Mucosa of descending colon (tissue), 3 donors: ENCODE data around the gene XDH. TPM values are rescaled to one million over a fixed set of nuclear protein-coding genes. Genes with fewer than 3 reads are reported as not detected.
A peak's percentile ranks its signal among the peaks of the same experiment; 100 is the strongest.

Source experiments
- ATAC-seq: fragments of 200-7000 bp; cut with Tn5 transposase; one replicate; pipeline ENCODE4 v1.9.1; 2020; ENCODE audit warnings: mild to moderate bottlenecking, moderate library complexity
- DNase-seq, 3 donors: peaks; one replicate each; pipeline ENCODE4 v3.0.0-alpha.2; 2020
- H3K36me3 ChIP-seq: fragments of 200-600 bp; one replicate; pipeline ENCODE4 v1.8.0; 2021; ENCODE audit warnings: low read depth, mild to moderate bottlenecking
- H3K4me1 ChIP-seq: fragments of 200-600 bp; one replicate; pipeline ENCODE4 v1.8.0; 2021; ENCODE audit warnings: low read depth, mild to moderate bottlenecking
- H3K4me3 ChIP-seq: fragments of 200-600 bp; one replicate; pipeline ENCODE4 v1.8.0; 2021; ENCODE audit warnings: mild to moderate bottlenecking
- H3K9me3 ChIP-seq: fragments of 200-600 bp; one replicate; pipeline ENCODE4 v1.8.0; 2021; ENCODE audit warnings: mild to moderate bottlenecking
- intact Hi-C, 2 donors: fragments of 100-400 bp; cut with DNase I in 1 of 2; cut with micrococcal nuclease in 1 of 2; formaldehyde crosslinking; loops; one replicate each; pipeline versions ENCODE4 v1.11.0 to v1.11.1; 2022; cut with DNase I, micrococcal nuclease
- long read RNA-seq, 2 donors: library from polyadenylated mRNA; unstranded; transcript quantifications; one replicate each; pipeline ENCODE4 v2.0.0, GENCODE V29; 2019 to 2021
- total RNA-seq, 3 donors: library from RNA; stranded (reverse); fragmentation: NEBNext Ultra II Directional in 2 of 3; extraction: Animal tissue kit (Norgen Biotek cat#: 25700) in 2 of 3; gene quantifications; one replicate each; pipeline versions ENCODE4 v1.2.1 to v1.2.4, GENCODE V29; 2021 to 2023
- TF ChIP-seq, protein P1 (sequence below): fragments of 200-600 bp; IDR thresholded peaks from one replicate; pipeline ENCODE4 v1.8.0; 2022; ENCODE audit warnings: antibody characterized with exemption, mild to moderate bottlenecking
- donor health status: DM: no; HTN: no; CAD: no; lungs with moderate emphysema.
- donor health status: DM: no; HTN: no; CAD: no.
- donor health status: DM: no; HTN: yes; CAD: no.

The XDH gene
- 10 to 100 TPM; 18.4 to 75.4 (median 40.7) TPM for total RNA-seq
- long read RNA-seq, donor 1, full-length matches to known transcripts = 4 of 19 reads
- long read RNA-seq, donor 1, partial matches to known transcripts = 7 of 19 reads
- long read RNA-seq, donor 1, other reads (novel, unspliced or antisense) = 8 of 19 reads
- long read RNA-seq, donor 2, full-length matches to known transcripts = 1 of 10 reads
- long read RNA-seq, donor 2, partial matches to known transcripts = 3 of 10 reads
- long read RNA-seq, donor 2, other reads (novel, unspliced or antisense) = 6 of 10 reads

DNA sequence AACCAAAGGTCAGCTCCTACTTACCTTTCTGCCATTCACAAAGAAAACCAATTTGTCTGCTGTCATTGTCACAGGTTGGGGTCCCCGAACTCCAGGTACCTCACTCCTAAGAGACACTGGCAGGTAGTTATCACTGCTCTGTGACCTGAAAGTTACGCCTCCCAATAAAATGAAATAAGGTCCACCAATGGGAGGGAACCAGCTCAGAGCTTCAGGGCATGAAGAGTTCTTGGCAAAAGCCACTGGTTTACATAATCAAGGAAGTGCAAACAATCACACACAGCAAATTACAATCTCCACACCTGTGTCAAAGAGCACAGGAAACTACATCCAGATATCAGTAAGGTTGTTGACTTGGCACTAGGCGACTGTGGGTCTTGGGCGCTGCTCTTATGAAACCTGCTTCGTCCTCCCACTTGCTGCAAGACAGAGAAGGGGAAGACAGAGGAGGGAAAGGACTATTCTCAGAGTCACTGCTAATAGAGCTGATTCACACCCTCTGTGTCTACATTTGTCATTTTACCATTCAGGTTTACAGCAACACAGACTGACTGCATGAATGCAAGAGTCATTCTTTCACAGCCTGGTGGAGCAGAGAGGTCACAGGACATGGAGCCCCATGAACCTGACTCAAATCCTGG, at the start of gene XDH:
TSS of gene XDH (minus strand) at position 142 of the 641 bp plus-strand sequence. CDS start at position 66, 76 bp downstream.
- Histone ChIP-seq H3K9me3 (peaks cover 4% of the 10 kb centered on the region), H3K4me3 (no peak within 1 kb of the TSS), H3K36me3 (no peaks in the 10 kb centered on the region), H3K4me1 (peaks cover 6% of the 10 kb centered on the region)
- TF ChIP-seq, protein P1, sequence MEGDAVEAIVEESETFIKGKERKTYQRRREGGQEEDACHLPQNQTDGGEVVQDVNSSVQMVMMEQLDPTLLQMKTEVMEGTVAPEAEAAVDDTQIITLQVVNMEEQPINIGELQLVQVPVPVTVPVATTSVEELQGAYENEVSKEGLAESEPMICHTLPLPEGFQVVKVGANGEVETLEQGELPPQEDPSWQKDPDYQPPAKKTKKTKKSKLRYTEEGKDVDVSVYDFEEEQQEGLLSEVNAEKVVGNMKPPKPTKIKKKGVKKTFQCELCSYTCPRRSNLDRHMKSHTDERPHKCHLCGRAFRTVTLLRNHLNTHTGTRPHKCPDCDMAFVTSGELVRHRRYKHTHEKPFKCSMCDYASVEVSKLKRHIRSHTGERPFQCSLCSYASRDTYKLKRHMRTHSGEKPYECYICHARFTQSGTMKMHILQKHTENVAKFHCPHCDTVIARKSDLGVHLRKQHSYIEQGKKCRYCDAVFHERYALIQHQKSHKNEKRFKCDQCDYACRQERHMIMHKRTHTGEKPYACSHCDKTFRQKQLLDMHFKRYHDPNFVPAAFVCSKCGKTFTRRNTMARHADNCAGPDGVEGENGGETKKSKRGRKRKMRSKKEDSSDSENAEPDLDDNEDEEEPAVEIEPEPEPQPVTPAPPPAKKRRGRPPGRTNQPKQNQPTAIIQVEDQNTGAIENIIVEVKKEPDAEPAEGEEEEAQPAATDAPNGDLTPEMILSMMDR = no peak
- ATAC-seq (peak; percentile 95), DNase-seq (peak; percentile 47 to 72 (median 57))
- intact Hi-C loops = no loop called here

DNA sequence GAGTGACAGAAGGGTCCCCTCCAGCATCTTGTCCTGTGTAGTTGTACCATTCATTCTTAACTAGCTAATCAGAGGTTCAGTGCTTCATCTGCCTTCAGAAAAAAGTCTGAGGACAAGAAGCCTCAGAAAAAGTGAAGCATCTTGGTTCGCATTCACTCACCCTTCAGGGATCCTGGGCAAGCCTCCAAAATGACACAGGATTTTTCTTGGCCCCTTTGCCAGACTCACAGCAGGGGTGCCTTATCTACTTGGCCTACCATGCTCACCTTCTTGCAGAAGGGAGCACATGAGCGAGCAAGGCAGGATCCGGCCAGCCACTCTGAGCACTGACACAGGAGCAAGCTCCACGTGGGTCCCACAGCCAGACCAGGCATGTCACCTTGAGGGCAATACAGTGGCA, 43.1 kb upstream of the XDH start:
- no peak overlapping the region for H3K4me3 ChIP-seq
- intact Hi-C loops = no loop called here

DNA sequence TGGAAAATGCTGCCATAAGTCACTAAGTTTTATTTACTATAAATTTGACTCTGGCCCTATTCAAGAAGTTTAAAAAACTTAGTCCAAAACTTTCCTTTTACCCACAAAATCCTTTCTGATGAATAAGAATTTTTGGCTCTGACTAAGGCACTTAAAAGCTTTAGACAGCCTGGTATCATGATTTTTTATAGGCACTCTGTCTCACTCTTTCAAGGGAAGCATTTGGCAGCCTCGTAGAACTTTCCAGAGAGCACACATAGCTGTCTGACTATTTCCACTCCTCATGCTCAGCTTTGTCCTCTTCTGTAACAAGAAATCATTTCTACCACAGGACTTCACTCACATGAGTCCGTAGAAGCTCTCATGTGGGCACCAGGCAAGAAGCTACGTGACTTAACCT, 32.3 kb upstream of the XDH start:
- intact Hi-C loops = no loop called here
- ATAC-seq (no peak), DNase-seq (no peak)
- H3K4me3 ChIP-seq = no peak overlapping the region
- peaks cover 11% of the 10 kb centered on the region for H3K9me3 ChIP-seq
- no peaks in the 10 kb centered on the region for H3K36me3 ChIP-seq
- no peaks in the 10 kb centered on the region for H3K4me1 ChIP-seq
- TF ChIP-seq, protein P1 = no peak

More for the DNA sequence above, 43.1 kb upstream of the XDH start:
- ATAC-seq (no peak), DNase-seq (no peak)
- peaks cover 39% of the 10 kb centered on the region for H3K9me3 ChIP-seq
- no peaks in the 10 kb centered on the region for H3K36me3 ChIP-seq
- TF ChIP-seq, protein P1 = no peak
- no peaks in the 10 kb centered on the region for H3K4me1 ChIP-seq

DNA sequence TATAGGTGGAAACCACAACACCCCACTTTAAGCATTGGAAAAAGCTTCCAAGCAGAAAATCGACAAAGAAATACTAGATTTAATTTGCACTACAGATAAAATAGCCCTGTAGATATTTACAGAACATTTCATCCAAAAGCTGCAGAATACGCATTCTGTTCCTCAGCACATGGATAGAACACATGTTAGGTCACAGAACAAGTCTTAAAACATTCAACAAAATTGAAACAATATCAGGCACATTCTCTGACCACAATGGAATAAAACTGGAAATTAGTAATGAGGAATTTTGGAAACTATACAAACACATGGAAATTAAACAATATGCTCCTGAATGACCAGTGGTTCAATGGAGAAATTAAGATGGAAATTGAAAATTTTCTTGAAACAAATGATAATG, 27.8 kb upstream of the XDH start:
- Histone ChIP-seq H3K36me3 (no peaks in the 10 kb centered on the region), H3K4me1 (no peaks in the 10 kb centered on the region), H3K9me3 (no peaks in the 10 kb centered on the region), H3K4me3 (no peak overlapping the region)
- ATAC-seq (no peak), DNase-seq (no peak)
- TF ChIP-seq, protein P1 = no peak
- intact Hi-C loops = no loop called here

DNA sequence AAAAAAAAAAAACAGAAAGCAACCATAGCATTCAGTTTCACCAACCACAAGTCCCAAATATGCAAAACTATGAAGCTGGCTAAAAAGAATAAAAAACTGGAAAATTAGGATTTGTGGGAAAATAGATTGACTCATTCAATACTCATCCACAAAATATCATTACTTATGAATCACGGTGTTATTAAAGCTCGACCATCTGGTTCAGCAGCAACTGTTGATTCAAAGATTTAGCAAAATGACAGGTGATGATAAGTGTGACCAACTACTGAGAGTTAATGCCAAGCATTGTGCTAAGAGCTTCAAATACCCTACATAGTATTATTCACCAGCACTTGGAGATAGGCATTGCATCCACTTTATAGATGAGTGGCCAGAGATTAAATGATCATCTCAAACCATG, 26.2 kb upstream of the XDH start:
- Histone ChIP-seq H3K4me1 (no peaks in the 10 kb centered on the region), H3K9me3 (no peaks in the 10 kb centered on the region), H3K4me3 (no peak overlapping the region), H3K36me3 (no peaks in the 10 kb centered on the region)
- intact Hi-C loops = no loop called here
- ATAC-seq = no peak
- TF ChIP-seq, protein P1 = no peak
- DNase-seq = no peak
